Smooth muscle cell (in vitro differentiated cells): Measurements from ENCODE around the gene CD86. TPM values are rescaled to one million over a fixed set of nuclear protein-coding genes. Genes with fewer than 3 reads are reported as not detected.
"Not testable (repeated sequence)": the region's sequence is repeated elsewhere in the genome, so short reads cannot be mapped to it uniquely, and the experiment has no call there.

Experiments
- DNase-seq: peaks from one replicate; lab custom pipeline; 2025; ENCODE audit not compliant: unreplicated experiment; lab: John Stamatoyannopoulos, UW
- H2AFZ ChIP-seq: fragments of 200-600 bp; sonication (generic); 2 replicates; pipeline ENCODE4 v1.6.0; 2016; ENCODE audit warnings: antibody characterized with exemption, low read depth, mild to moderate bottlenecking
- H3F3A ChIP-seq: fragments of 200-600 bp; sonication (generic); 2 replicates; pipeline ENCODE4 v1.6.0; 2017; ENCODE audit warnings: antibody characterized with exemption, low read depth
- H3K27ac ChIP-seq: fragments of 200-600 bp; sonication (generic); 2 replicates; pipeline ENCODE4 v1.5.1; 2016; ENCODE audit warnings: low read depth, mild to moderate bottlenecking
- H3K27me3 ChIP-seq: fragments of 200-600 bp; sonication (generic); 2 replicates; pipeline ENCODE4 v1.6.1; 2016; ENCODE audit warnings: low read depth, mild to moderate bottlenecking
- H3K36me3 ChIP-seq: fragments of 200-600 bp; sonication (generic); 2 replicates; pipeline ENCODE4 v1.5.1; 2016; ENCODE audit warnings: low read depth
- H3K4me1 ChIP-seq: fragments of 200-600 bp; sonication (generic); 2 replicates; pipeline ENCODE4 v1.5.1; 2016; ENCODE audit warnings: low read depth
- H3K4me2 ChIP-seq: fragments of 200-600 bp; sonication (generic); 2 replicates; pipeline ENCODE4 v1.6.0; 2016; ENCODE audit warnings: mild to moderate bottlenecking
- H3K4me3 ChIP-seq: fragments of 200-600 bp; sonication (generic); 2 replicates; pipeline ENCODE4 v1.5.1; 2016; ENCODE audit warnings: mild to moderate bottlenecking
- H3K79me2 ChIP-seq: fragments of 200-600 bp; sonication (generic); 2 replicates; pipeline ENCODE4 v1.6.0; 2016; ENCODE audit warnings: low read depth, mild to moderate bottlenecking
- H3K9ac ChIP-seq: fragments of 200-600 bp; sonication (generic); 2 replicates; pipeline ENCODE4 v1.6.0; 2016; ENCODE audit warnings: low read depth
- H3K9me3 ChIP-seq: fragments of 200-600 bp; sonication (generic); replicated peaks from 2 replicates; pipeline ENCODE4 v1.5.1; 2016; ENCODE audit warnings: low read depth
- H4K20me1 ChIP-seq: fragments of 200-600 bp; sonication (generic); 2 replicates; pipeline ENCODE4 v1.6.0; 2016; ENCODE audit warnings: low read depth
- CTCF ChIP-seq: fragments of 200-600 bp; sonication (generic); IDR thresholded peaks from 2 replicates; pipeline ENCODE4 v1.5.1; 2017; ENCODE audit warnings: borderline replicate concordance, mild to moderate bottlenecking, antibody characterized with exemption; ENCODE audit not compliant: insufficient read depth, poor library complexity, severe bottlenecking
- WGBS: methylation state at CpG from one replicate; pipeline ENCODE4 v1.1.7; 2016; ENCODE audit warnings: low lambda C conversion rate; 5-methylcytosine and 5-hydroxymethylcytosine counted together
- polyA plus RNA-seq: library from polyadenylated mRNA; unstranded; fragments of >200 nt; fragmentation: Nextera tagmentation; extraction: Ambion mirVana; gene quantifications from 2 replicates; pipeline ENCODE4 v1.2.1, GENCODE V29; 2016
- total RNA-seq: library from RNA; depleted of rRNA; stranded (reverse); fragments of >200 nt; gene quantifications from 2 replicates; pipeline ENCODE4 v1.2.3, GENCODE V29; 2014

The CD86 gene
- total and polyA plus RNA-seq, 2 experiments from 2014 or later: not detected

DNA sequence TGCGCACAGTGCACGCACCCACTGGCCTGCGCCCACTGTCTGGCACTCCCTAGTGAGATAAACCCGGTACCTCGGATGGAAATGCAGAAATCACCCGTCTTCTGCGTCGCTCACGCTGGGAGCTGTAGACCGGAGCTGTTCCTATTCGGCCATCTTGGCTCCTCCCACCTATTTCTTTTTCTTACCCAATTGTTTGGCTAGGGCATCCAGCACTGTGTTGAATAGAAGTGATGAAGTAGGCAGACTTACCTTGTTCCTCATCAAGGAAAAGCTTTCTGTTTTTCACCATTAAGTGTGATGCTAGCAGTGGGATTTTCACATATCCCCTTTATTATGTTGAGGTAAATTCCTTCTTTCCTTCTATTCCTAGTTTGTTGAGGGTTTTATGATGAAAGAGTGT, 7.4 kb upstream of the CD86 start:
- not testable (repeated sequence) for H3K4me1 ChIP-seq, H3K4me3 ChIP-seq, DNase-seq, H3F3A ChIP-seq, H3K36me3 ChIP-seq, H4K20me1 ChIP-seq, H3K9ac ChIP-seq, H3K9me3 ChIP-seq, H3K79me2 ChIP-seq, H3K27me3 ChIP-seq, H2AFZ ChIP-seq, H3K4me2 ChIP-seq, H3K27ac ChIP-seq
- WGBS: 94% methylated on average over 11 of the region's 11 CpGs

GRCh38 chr3:122052968-122053367, 2.2 kb upstream of the CD86 start:
- no peaks in the 10 kb centered on the region for H3K4me1 ChIP-seq
- H3K36me3 ChIP-seq: no peaks in the 10 kb centered on the region
- no peaks in the 10 kb centered on the region for H3K27me3 ChIP-seq
- H2AFZ ChIP-seq: no peak overlapping the region
- no peak overlapping the region for H3K27ac ChIP-seq
- DNase-seq: no peak
- H4K20me1 ChIP-seq: no peaks in the 10 kb centered on the region
- WGBS: 80% methylated on average over 3 of the region's 3 CpGs
- no peak overlapping the region for H3K4me3 ChIP-seq
- TF ChIP-seq CTCF: no peak
- no peak overlapping the region for H3K4me2 ChIP-seq
- no peaks in the 10 kb centered on the region for H3K79me2 ChIP-seq
- H3F3A ChIP-seq: no peaks in the 10 kb centered on the region
- no peaks in the 10 kb centered on the region for H3K9me3 ChIP-seq
- H3K9ac ChIP-seq: no peak overlapping the region

- no peak overlapping the region for H2AFZ ChIP-seq
- no peaks in the 10 kb centered on the region for H4K20me1 ChIP-seq
- H3K4me2 ChIP-seq: no peak overlapping the region
- H3K4me3 ChIP-seq: no peak overlapping the region
- H3K79me2 ChIP-seq: no peaks in the 10 kb centered on the region
- TF ChIP-seq CTCF: no peak
- H3K4me1 ChIP-seq: no peaks in the 10 kb centered on the region
- H3K9ac ChIP-seq: no peak overlapping the region
- H3K27me3 ChIP-seq: no peaks in the 10 kb centered on the region
- no peak for DNase-seq
- H3F3A ChIP-seq: no peaks in the 10 kb centered on the region
- WGBS: 92% methylated on average over 2 of the region's 2 CpGs
- H3K27ac ChIP-seq: no peak overlapping the region
- no peaks in the 10 kb centered on the region for H3K36me3 ChIP-seq
- no peaks in the 10 kb centered on the region for H3K9me3 ChIP-seq
Measured at GRCh38 chr3:122057671-122058070, 2.5 kb downstream of the CD86 start.

DNA sequence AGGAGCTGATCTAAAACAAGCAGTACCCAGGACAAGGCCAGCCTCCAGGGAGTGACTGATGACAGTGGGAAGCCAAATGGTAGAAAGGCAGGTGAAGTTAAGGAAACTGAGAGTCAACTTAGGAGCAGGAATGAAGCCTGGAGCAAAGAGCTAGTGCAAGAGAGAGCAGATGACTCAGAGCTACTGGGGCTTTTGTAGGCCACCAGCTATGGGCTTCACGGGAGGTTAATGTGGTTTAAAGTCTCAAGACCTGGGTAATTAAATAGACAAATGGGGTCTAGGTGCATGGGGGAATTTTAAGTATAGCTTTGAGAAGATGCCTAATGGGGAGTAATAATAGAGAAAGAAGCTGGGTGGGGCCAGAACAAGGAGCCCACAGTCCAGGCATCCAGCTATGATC, 3.1 kb downstream of the CD86 start:
- Histone ChIP-seq H3K4me1 (no peaks in the 10 kb centered on the region), H3K79me2 (no peaks in the 10 kb centered on the region), H3K4me3 (no peak overlapping the region), H3K9me3 (no peaks in the 10 kb centered on the region), H4K20me1 (no peaks in the 10 kb centered on the region), H3F3A (no peaks in the 10 kb centered on the region), H3K27ac (no peak overlapping the region), H3K36me3 (no peaks in the 10 kb centered on the region), H3K9ac (no peak overlapping the region), H3K27me3 (no peaks in the 10 kb centered on the region), H2AFZ (no peak overlapping the region), H3K4me2 (no peak overlapping the region)
- TF ChIP-seq CTCF: no peak
- DNase-seq: no peak
- 74% methylated on average over 1 of the region's 1 CpG for WGBS
